Smooth muscle cell (in vitro differentiated cells): ENCODE data around the gene BTBD16. TPM values are rescaled to one million over a fixed set of nuclear protein-coding genes. Genes with fewer than 3 reads are reported as not detected.
A peak's percentile ranks its signal among the peaks of the same experiment; 100 is the strongest.

ENCODE experiments used
- DNase-seq: peaks from one replicate; lab custom pipeline; 2025; ENCODE audit not compliant: unreplicated experiment; lab: John Stamatoyannopoulos, UW
- H2AFZ ChIP-seq: fragments of 200-600 bp; sonication (generic); 2 replicates; pipeline ENCODE4 v1.6.0; 2016; ENCODE audit warnings: antibody characterized with exemption, low read depth, mild to moderate bottlenecking
- H3F3A ChIP-seq: fragments of 200-600 bp; sonication (generic); 2 replicates; pipeline ENCODE4 v1.6.0; 2017; ENCODE audit warnings: antibody characterized with exemption, low read depth
- H3K27ac ChIP-seq: fragments of 200-600 bp; sonication (generic); 2 replicates; pipeline ENCODE4 v1.5.1; 2016; ENCODE audit warnings: low read depth, mild to moderate bottlenecking
- H3K27me3 ChIP-seq: fragments of 200-600 bp; sonication (generic); 2 replicates; pipeline ENCODE4 v1.6.1; 2016; ENCODE audit warnings: low read depth, mild to moderate bottlenecking
- H3K36me3 ChIP-seq: fragments of 200-600 bp; sonication (generic); 2 replicates; pipeline ENCODE4 v1.5.1; 2016; ENCODE audit warnings: low read depth
- H3K4me1 ChIP-seq: fragments of 200-600 bp; sonication (generic); 2 replicates; pipeline ENCODE4 v1.5.1; 2016; ENCODE audit warnings: low read depth
- H3K4me2 ChIP-seq: fragments of 200-600 bp; sonication (generic); 2 replicates; pipeline ENCODE4 v1.6.0; 2016; ENCODE audit warnings: mild to moderate bottlenecking
- H3K4me3 ChIP-seq: fragments of 200-600 bp; sonication (generic); 2 replicates; pipeline ENCODE4 v1.5.1; 2016; ENCODE audit warnings: mild to moderate bottlenecking
- H3K79me2 ChIP-seq: fragments of 200-600 bp; sonication (generic); 2 replicates; pipeline ENCODE4 v1.6.0; 2016; ENCODE audit warnings: low read depth, mild to moderate bottlenecking
- H3K9ac ChIP-seq: fragments of 200-600 bp; sonication (generic); 2 replicates; pipeline ENCODE4 v1.6.0; 2016; ENCODE audit warnings: low read depth
- H3K9me3 ChIP-seq: fragments of 200-600 bp; sonication (generic); replicated peaks from 2 replicates; pipeline ENCODE4 v1.5.1; 2016; ENCODE audit warnings: low read depth
- H4K20me1 ChIP-seq: fragments of 200-600 bp; sonication (generic); 2 replicates; pipeline ENCODE4 v1.6.0; 2016; ENCODE audit warnings: low read depth
- WGBS: methylation state at CpG from one replicate; pipeline ENCODE4 v1.1.7; 2016; ENCODE audit warnings: low lambda C conversion rate; 5-methylcytosine and 5-hydroxymethylcytosine counted together
- polyA plus RNA-seq: library from polyadenylated mRNA; unstranded; fragments of >200 nt; fragmentation: Nextera tagmentation; extraction: Ambion mirVana; gene quantifications from 2 replicates; pipeline ENCODE4 v1.2.1, GENCODE V29; 2016
- total RNA-seq: library from RNA; depleted of rRNA; stranded (reverse); fragments of >200 nt; gene quantifications from 2 replicates; pipeline ENCODE4 v1.2.3, GENCODE V29; 2014
- TF ChIP-seq, protein P1 (sequence below): fragments of 200-600 bp; sonication (generic); IDR thresholded peaks from 2 replicates; pipeline ENCODE4 v1.5.1; 2017; ENCODE audit warnings: borderline replicate concordance, mild to moderate bottlenecking, antibody characterized with exemption; ENCODE audit not compliant: insufficient read depth, poor library complexity, severe bottlenecking

Gene BTBD16
- total and polyA plus RNA-seq, 2 experiments from 2014 or later = not detected

DNA sequence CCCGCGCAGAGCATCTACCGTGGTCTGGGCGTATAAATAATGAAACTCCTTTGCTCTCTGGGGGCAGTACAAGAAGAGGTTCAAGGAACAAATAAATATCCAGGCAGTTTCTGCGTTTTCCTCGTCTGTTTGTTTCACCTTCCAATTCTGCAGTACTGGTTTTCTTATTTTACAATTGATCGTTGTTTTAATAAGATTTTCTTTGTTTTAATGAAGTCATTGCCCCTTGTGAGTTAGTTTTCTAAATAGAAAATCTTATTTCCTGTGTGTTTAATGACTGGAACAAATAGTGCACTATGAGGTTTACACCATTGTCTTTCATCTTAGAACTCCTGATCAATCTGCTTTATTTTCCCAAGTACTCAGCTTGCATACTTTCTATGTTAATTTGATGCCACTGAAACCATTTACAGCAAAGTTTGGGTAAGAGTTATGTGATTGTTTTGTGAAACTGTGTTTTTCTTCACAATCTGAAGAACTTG lies 104.6 kb downstream of the BTBD16 start:
- Histone ChIP-seq H3K36me3 (no peaks in the 10 kb centered on the region), H3K4me2 (peak overlapping the region; percentile 96), H3K79me2 (peaks cover 47% of the 10 kb centered on the region), H3K4me3 (peak overlapping the region; percentile 89), H3K9me3 (no peaks in the 10 kb centered on the region), H2AFZ (peak overlapping the region; percentile 97), H3K9ac (peak overlapping the region; percentile 79), H3K4me1 (peaks cover 15% of the 10 kb centered on the region), H3K27ac (peak overlapping the region; percentile 70), H4K20me1 (peaks cover 37% of the 10 kb centered on the region), H3F3A (no peaks in the 10 kb centered on the region), H3K27me3 (no peaks in the 10 kb centered on the region)
- WGBS = 7% methylated on average over 7 of the region's 7 CpGs
- no peak for DNase-seq
- TF ChIP-seq, protein P1, sequence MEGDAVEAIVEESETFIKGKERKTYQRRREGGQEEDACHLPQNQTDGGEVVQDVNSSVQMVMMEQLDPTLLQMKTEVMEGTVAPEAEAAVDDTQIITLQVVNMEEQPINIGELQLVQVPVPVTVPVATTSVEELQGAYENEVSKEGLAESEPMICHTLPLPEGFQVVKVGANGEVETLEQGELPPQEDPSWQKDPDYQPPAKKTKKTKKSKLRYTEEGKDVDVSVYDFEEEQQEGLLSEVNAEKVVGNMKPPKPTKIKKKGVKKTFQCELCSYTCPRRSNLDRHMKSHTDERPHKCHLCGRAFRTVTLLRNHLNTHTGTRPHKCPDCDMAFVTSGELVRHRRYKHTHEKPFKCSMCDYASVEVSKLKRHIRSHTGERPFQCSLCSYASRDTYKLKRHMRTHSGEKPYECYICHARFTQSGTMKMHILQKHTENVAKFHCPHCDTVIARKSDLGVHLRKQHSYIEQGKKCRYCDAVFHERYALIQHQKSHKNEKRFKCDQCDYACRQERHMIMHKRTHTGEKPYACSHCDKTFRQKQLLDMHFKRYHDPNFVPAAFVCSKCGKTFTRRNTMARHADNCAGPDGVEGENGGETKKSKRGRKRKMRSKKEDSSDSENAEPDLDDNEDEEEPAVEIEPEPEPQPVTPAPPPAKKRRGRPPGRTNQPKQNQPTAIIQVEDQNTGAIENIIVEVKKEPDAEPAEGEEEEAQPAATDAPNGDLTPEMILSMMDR = no peak

DNA sequence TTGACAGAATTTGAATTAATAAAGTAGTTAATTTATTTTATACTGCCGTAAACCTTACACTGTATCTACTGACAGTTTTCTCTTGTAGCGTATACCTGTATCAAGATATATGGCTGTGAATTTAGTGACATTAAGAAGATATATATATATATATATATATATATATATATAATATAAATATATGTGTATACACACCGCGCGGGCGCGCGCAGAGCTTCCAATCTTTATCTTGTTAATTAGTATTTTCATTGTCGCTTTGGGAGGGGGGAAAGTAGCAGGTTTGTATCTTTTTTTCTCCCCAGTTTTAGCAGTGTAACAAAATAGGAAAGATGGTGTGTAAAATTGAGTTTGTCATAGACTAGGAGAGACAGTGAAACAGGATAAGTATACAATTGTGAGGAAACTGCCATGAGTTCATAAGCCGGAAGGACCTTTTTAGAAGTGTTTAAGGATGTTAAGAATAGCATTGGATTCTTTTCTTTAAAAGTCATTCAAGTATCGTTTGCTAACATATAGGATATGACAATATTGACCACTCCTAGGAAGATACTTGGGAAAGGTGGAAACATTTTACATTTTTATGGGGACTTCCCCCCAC lies 105.4 kb downstream of the BTBD16 start:
- Histone ChIP-seq H3K79me2 (peaks cover 54% of the 10 kb centered on the region), H3K4me1 (peaks cover 15% of the 10 kb centered on the region), H3K27me3 (no peaks in the 10 kb centered on the region), H3K4me3 (peak overlapping the region; percentile 89), H3K36me3 (no peaks in the 10 kb centered on the region), H3K4me2 (peak overlapping the region; percentile 18), H3K27ac (no peak overlapping the region), H3F3A (no peaks in the 10 kb centered on the region), H4K20me1 (peaks cover 43% of the 10 kb centered on the region), H3K9ac (no peak overlapping the region), H3K9me3 (no peaks in the 10 kb centered on the region), H2AFZ (no peak overlapping the region)
- no peak for DNase-seq
- TF ChIP-seq, protein P1 = no peak
- WGBS = 91% methylated on average over 11 of the region's 11 CpGs

DNA sequence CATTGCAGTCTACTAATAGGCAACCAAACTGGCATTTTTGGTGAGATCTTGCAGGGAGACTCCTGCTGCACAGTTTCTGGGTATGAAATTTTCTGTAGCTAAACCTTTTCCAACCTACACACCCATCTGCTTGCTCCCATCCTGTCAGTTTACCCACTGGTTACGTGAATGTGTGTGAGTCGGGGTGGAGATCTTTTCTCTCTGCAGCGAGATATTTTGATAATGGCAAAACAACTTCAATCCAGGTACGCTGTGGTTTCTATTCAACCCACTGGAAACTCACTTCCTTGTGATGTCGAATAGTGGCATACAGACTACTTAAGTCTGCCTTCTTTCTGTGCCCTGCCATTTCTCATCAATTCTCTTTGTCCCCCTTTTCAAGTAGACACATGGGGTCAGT lies 107.9 kb downstream of the BTBD16 start:
- H3K36me3 ChIP-seq = no peaks in the 10 kb centered on the region
- H4K20me1 ChIP-seq = peaks cover 59% of the 10 kb centered on the region
- peaks cover 15% of the 10 kb centered on the region for H3K4me1 ChIP-seq
- peaks cover 79% of the 10 kb centered on the region for H3K79me2 ChIP-seq
- no peaks in the 10 kb centered on the region for H3K27me3 ChIP-seq
- TF ChIP-seq, protein P1 = no peak
- H3F3A ChIP-seq = no peaks in the 10 kb centered on the region
- DNase-seq = no peak
- H3K27ac ChIP-seq = no peak overlapping the region
- H3K9me3 ChIP-seq = no peaks in the 10 kb centered on the region
- no peak overlapping the region for H2AFZ ChIP-seq
- H3K4me2 ChIP-seq = no peak overlapping the region
- no peak overlapping the region for H3K4me3 ChIP-seq
- H3K9ac ChIP-seq = no peak overlapping the region
- WGBS = 96% methylated on average over 5 of the region's 5 CpGs

DNA sequence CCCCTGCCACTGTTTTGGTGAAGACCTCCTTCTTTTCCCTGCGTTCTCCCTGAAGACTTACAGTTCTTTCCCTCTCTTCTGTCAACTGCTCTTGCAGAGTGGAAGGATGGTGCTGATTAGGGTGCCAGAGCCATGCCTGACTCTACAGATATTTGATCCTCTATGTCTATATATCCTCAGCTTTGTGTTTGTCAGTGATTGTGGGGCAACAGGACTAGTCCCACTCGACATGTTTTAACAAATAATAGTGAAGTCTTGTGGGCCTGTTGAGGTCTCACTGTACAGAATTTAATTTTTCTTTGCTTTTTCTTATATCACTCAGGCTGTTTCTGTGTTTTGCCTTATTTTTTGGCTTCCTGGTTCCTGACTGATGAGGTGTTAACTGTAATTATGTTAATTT lies 108.4 kb downstream of the BTBD16 start:
- H3K27ac ChIP-seq = no peak overlapping the region
- no peak overlapping the region for H3K4me3 ChIP-seq
- no peaks in the 10 kb centered on the region for H3K36me3 ChIP-seq
- H2AFZ ChIP-seq = no peak overlapping the region
- TF ChIP-seq, protein P1 = no peak
- DNase-seq = no peak
- no peaks in the 10 kb centered on the region for H3K27me3 ChIP-seq
- peaks cover 15% of the 10 kb centered on the region for H3K4me1 ChIP-seq
- 92% methylated on average over 2 of the region's 2 CpGs for WGBS
- H3F3A ChIP-seq = no peaks in the 10 kb centered on the region
- H3K4me2 ChIP-seq = no peak overlapping the region
- H3K9me3 ChIP-seq = no peaks in the 10 kb centered on the region
- peaks cover 62% of the 10 kb centered on the region for H4K20me1 ChIP-seq
- peaks cover 81% of the 10 kb centered on the region for H3K79me2 ChIP-seq
- no peak overlapping the region for H3K9ac ChIP-seq
